Measurements from ENCODE around the gene WDR86. TPM values are rescaled to one million over a fixed set of nuclear protein-coding genes. Genes with fewer than 3 reads are reported as not detected.

The WDR86 gene
- polyA plus RNA-seq, 1 donor (not counting 4 experiments of a cell fraction or from before 2014, with no cell fraction given), result not detected

GRCh38 chr7:151425670-151426440 lies 16.0 kb upstream of the WDR86 start:
- no peaks in the 10 kb centered on the region for H4K20me1 ChIP-seq (ENCODE audit: control insufficient read depth, extremely low read depth, insufficient read depth, low read length)
- peaks cover 9% of the 10 kb centered on the region for H3K9me3 ChIP-seq (ENCODE audit: control insufficient read depth, low read depth, low read length)
- H3K9ac ChIP-seq (ENCODE audit: control insufficient read depth, extremely low read depth, insufficient read depth, low read length), result no peak overlapping the region
- dilution Hi-C loops (cut with MboI; ENCODE audit: extremely low pct_ligation_motif_present, low sequenced_read_pairs), result no loop called here
- H3K4me3 ChIP-seq (ENCODE audit: control insufficient read depth in 2 of 3, extremely low read depth in 1 of 3, insufficient read depth in 2 of 3, low read depth in 1 of 3, low read length in 3 of 3), result no peak overlapping the region
- H3K79me2 ChIP-seq (ENCODE audit: control insufficient read depth, insufficient read depth, low read length), result no peaks in the 10 kb centered on the region
- no peak for TF ChIP-seq EZH2 (IDR thresholded peaks at IDR 0.05; ENCODE audit: low read length)
- no peak for TF ChIP-seq CTCF (optimal IDR thresholded peaks at IDR 0.05 in 1 of 3, IDR thresholded peaks at IDR 0.05 in 1 of 3, conservative IDR thresholded peaks at IDR 0.05 in 1 of 3; ENCODE audit: extremely low read depth in 1 of 3, insufficient read depth in 2 of 3, low read length in 3 of 3)
- no peaks in the 10 kb centered on the region for H3K36me3 ChIP-seq (ENCODE audit: control insufficient read depth in 2 of 2, extremely low read depth in 1 of 2, insufficient read depth in 2 of 2, low read length in 2 of 2)
- no peak overlapping the region for H3K4me2 ChIP-seq (ENCODE audit: control insufficient read depth, extremely low read depth, insufficient read depth, low read depth, low read length)
- peaks cover 5% of the 10 kb centered on the region for H3K27me3 ChIP-seq (ENCODE audit: control insufficient read depth, extremely low read depth, insufficient read depth, low read length)
- no peak overlapping the region for H2AFZ ChIP-seq (ENCODE audit: control insufficient read depth, low read length)
- DNase-seq (ENCODE audit: low read depth, low spot score) (no peak), FAIRE-seq (no peak)
- peaks cover 5% of the 10 kb centered on the region for H3K4me1 ChIP-seq (ENCODE audit: control insufficient read depth, extremely low read depth, insufficient read depth, low read length)
- no peak overlapping the region for H3K27ac ChIP-seq (ENCODE audit: control insufficient read depth, insufficient read depth, low read length)
- H3K9me1 ChIP-seq (ENCODE audit: control insufficient read depth, extremely low read depth, insufficient read depth, low read length), result no peaks in the 10 kb centered on the region

GRCh38 chr7:151424799-151425198 lies 15.0 kb upstream of the WDR86 start:
- no peak for DNase-seq (ENCODE audit: low read depth, low spot score)
- no peak overlapping the region for H3K4me3 ChIP-seq (ENCODE audit: control insufficient read depth in 2 of 3, extremely low read depth in 1 of 3, insufficient read depth in 2 of 3, low read depth in 1 of 3, low read length in 3 of 3)
- no peaks in the 10 kb centered on the region for H3K79me2 ChIP-seq (ENCODE audit: control insufficient read depth, insufficient read depth, low read length)
- TF ChIP-seq EZH2 (IDR thresholded peaks at IDR 0.05; ENCODE audit: low read length), result no peak
- no peak for TF ChIP-seq CTCF (optimal IDR thresholded peaks at IDR 0.05 in 1 of 3, IDR thresholded peaks at IDR 0.05 in 1 of 3, conservative IDR thresholded peaks at IDR 0.05 in 1 of 3; ENCODE audit: extremely low read depth in 1 of 3, insufficient read depth in 2 of 3, low read length in 3 of 3)
- peaks cover 12% of the 10 kb centered on the region for H3K9me3 ChIP-seq (ENCODE audit: control insufficient read depth, low read depth, low read length)
- H2AFZ ChIP-seq (ENCODE audit: control insufficient read depth, low read length), result no peak overlapping the region
- no peak for FAIRE-seq
- no peak overlapping the region for H3K9ac ChIP-seq (ENCODE audit: control insufficient read depth, extremely low read depth, insufficient read depth, low read length)
- dilution Hi-C loops (cut with MboI; ENCODE audit: extremely low pct_ligation_motif_present, low sequenced_read_pairs), result no loop called here
- H3K27ac ChIP-seq (ENCODE audit: control insufficient read depth, insufficient read depth, low read length), result no peak overlapping the region
- H3K9me1 ChIP-seq (ENCODE audit: control insufficient read depth, extremely low read depth, insufficient read depth, low read length), result no peaks in the 10 kb centered on the region
- no peaks in the 10 kb centered on the region for H4K20me1 ChIP-seq (ENCODE audit: control insufficient read depth, extremely low read depth, insufficient read depth, low read length)
- peaks cover 5% of the 10 kb centered on the region for H3K4me1 ChIP-seq (ENCODE audit: control insufficient read depth, extremely low read depth, insufficient read depth, low read length)
- H3K27me3 ChIP-seq (ENCODE audit: control insufficient read depth, extremely low read depth, insufficient read depth, low read length), result peaks cover 8% of the 10 kb centered on the region
- H3K4me2 ChIP-seq (ENCODE audit: control insufficient read depth, extremely low read depth, insufficient read depth, low read depth, low read length), result no peak overlapping the region
- H3K36me3 ChIP-seq (ENCODE audit: control insufficient read depth in 2 of 2, extremely low read depth in 1 of 2, insufficient read depth in 2 of 2, low read length in 2 of 2), result no peaks in the 10 kb centered on the region
